SKM-1 treated with dmso at 0.1 percent for 144 hours (cell line): ENCODE results near the gene ZNF17.
"Not testable (repeated sequence)": the region's sequence is repeated elsewhere in the genome, so short reads cannot be mapped to it uniquely, and the experiment has no call there.

ENCODE experiments used
- DNase-seq: peaks from one replicate; lab custom pipeline; 2025; ENCODE audit not compliant: unreplicated experiment; lab: John Stamatoyannopoulos, UW

ZNF17 gene

GRCh38 chr19:57410877-57411671 is at the start of gene ZNF17:
ZNF17 (plus strand) TSS chr19:57411161; CDS start chr19:57413616, 2,455 bp downstream.
- peak; percentile 79 for DNase-seq

GRCh38 chr19:57362419-57362818 is 48.5 kb upstream of the ZNF17 start:
- DNase-seq = no peak

- peak; percentile 85 for DNase-seq
Measured at GRCh38 chr19:57362997-57363687, 47.8 kb upstream of the ZNF17 start, which contains the start of the genes TRAPPC2B and ZNF547. TRAPPC2B (plus strand) TSS chr19:57363551; CDS start chr19:57364834, 1,283 bp downstream. ZNF547 (plus strand) TSS chr19:57363551; CDS start chr19:57368556, 5,005 bp downstream.

GRCh38 chr19:57363688-57364181 is 47.2 kb upstream of the ZNF17 start:
- no peak for DNase-seq

- DNase-seq = no peak
Measured at GRCh38 chr19:57366776-57367175, 44.2 kb upstream of the ZNF17 start.

- DNase-seq = no peak
Measured at GRCh38 chr19:57374179-57374578, 36.8 kb upstream of the ZNF17 start.

GRCh38 chr19:57374647-57375046 is 36.3 kb upstream of the ZNF17 start:
- not testable (repeated sequence) for DNase-seq

- no peak for DNase-seq
Measured at GRCh38 chr19:57376151-57376550, 34.8 kb upstream of the ZNF17 start.

- DNase-seq = no peak
Measured at GRCh38 chr19:57377498-57378146, 33.3 kb upstream of the ZNF17 start.

- DNase-seq = no peak
Measured at GRCh38 chr19:57380923-57381322, 30.0 kb upstream of the ZNF17 start.

- no peak for DNase-seq
Measured at GRCh38 chr19:57382806-57383488, 28.0 kb upstream of the ZNF17 start.

- no peak for DNase-seq
Measured at GRCh38 chr19:57389194-57389729, 21.7 kb upstream of the ZNF17 start.

- DNase-seq = peak; percentile 86
Measured at GRCh38 chr19:57389730-57390598, 21.0 kb upstream of the ZNF17 start, which contains the start of gene ZNF548. ZNF548 (plus strand) TSS chr19:57389854; CDS start chr19:57390100, 246 bp downstream.

GRCh38 chr19:57395710-57396109 is 15.3 kb upstream of the ZNF17 start:
- no peak for DNase-seq

GRCh38 chr19:57398868-57399267 is 12.1 kb upstream of the ZNF17 start:
- no peak for DNase-seq

GRCh38 chr19:57403737-57404563 is 7.0 kb upstream of the ZNF17 start:
- no peak for DNase-seq

- DNase-seq = peak; percentile 31
Measured at GRCh38 chr19:57406516-57407123, 4.3 kb upstream of the ZNF17 start.

GRCh38 chr19:57419439-57419838 is 8.5 kb downstream of the ZNF17 start:
- DNase-seq = no peak
